ENCODE results near the gene CD247. TPM values are rescaled to one million over a fixed set of nuclear protein-coding genes. Genes with fewer than 3 reads are reported as not detected.

Gene CD247
- total RNA-seq, 1 experiment from 2014 or later: 0.44 TPM

GRCh38 chr1:167425482-167425881, 92.8 kb downstream of the CD247 start:
- CTCF ChIA-PET: no interaction called here
- ATAC-seq: no peak
- intact Hi-C loops (cut with micrococcal nuclease; ENCODE audit: unreplicated experiment): no loop called here

More at GRCh38 chr1:167425482-167425881, 92.8 kb downstream of the CD247 start:
- H3K27me3 ChIP-seq (ENCODE audit: control insufficient read depth, insufficient read depth, low read length): no peaks in the 10 kb centered on the region
- BruUV-seq (replicated peaks): no TSS peak
- H3K36me3 ChIP-seq (ENCODE audit: control insufficient read depth, insufficient read depth, low read length): no peaks in the 10 kb centered on the region
- no peaks in the 10 kb centered on the region for H3K9me3 ChIP-seq (ENCODE audit: control insufficient read depth, insufficient read depth, low read depth, low read length)
- H3K4me3 ChIP-seq (ENCODE audit: low read depth in 2 of 2, low read length in 2 of 2): no peak overlapping the region
- POLR2A ChIA-PET: interaction anchor here (0.5 kb wide), 1 partner anchor 243 kb away, joined by 3 read pairs; no protein-coding TSS in a partner anchor
- TF ChIP-seq TCF7L2 (IDR thresholded peaks at IDR 0.05; ENCODE audit: low read depth, low read length) (no peak), CTCF (IDR thresholded peaks at IDR 0.05) (no peak), POLR2AphosphoS5 (IDR thresholded peaks at IDR 0.05; ENCODE audit: low read depth, low read length) (no peak), REST (IDR thresholded peaks at IDR 0.05; ENCODE audit: insufficient read depth in 1 of 2, low read depth in 2 of 2, low read length in 1 of 2) (no peak), SIN3A (IDR thresholded peaks at IDR 0.05; ENCODE audit: borderline replicate concordance, insufficient read depth, low read depth, low read length) (no peak)
- no peaks in the 10 kb centered on the region for H3K4me1 ChIP-seq (ENCODE audit: control insufficient read depth, insufficient read depth, low read length)
- no peak for DNase-seq (ENCODE audit: low read depth, low spot score)
- no peak overlapping the region for H3K27ac ChIP-seq (ENCODE audit: low read length)
- in situ Hi-C loops (cut with HindIII; ENCODE audit: low pct_unique_long_range_greater_than_20kb, low sequenced_read_pairs): no loop called here

Measured in Panc1 (cell line).